Measurements from ENCODE around the gene DNAI1.

The DNAI1 gene

GRCh38 chr9:34521406-34522045 is 62.9 kb downstream of the DNAI1 start:
- H3K27ac ChIP-seq (replicated peaks; ENCODE audit: low read length), result no peak overlapping the region
- H2BK12ac ChIP-seq (ENCODE audit: low read length), result no peak overlapping the region
- H3K36me3 ChIP-seq (replicated peaks in 1 of 2; ENCODE audit: control insufficient read depth in 2 of 2, insufficient read depth in 2 of 2, low read length in 2 of 2), result no peaks in the 10 kb centered on the region
- DNase-seq (ENCODE audit: low spot score), result no peak
- peak overlapping the region; percentile 32 for H3K23ac ChIP-seq (ENCODE audit: low read depth, low read length, poor library complexity)
- no peak overlapping the region for H2AFZ ChIP-seq (ENCODE audit: low read length)
- peak overlapping the region; percentile 19 for H2BK5ac ChIP-seq (ENCODE audit: low read length)
- H3K9ac ChIP-seq (ENCODE audit: low read depth, low read length, poor library complexity), result peak overlapping the region; percentile 66
- no peak overlapping the region for H4K91ac ChIP-seq (ENCODE audit: low read depth, low read length, poor library complexity)
- WGBS, 2 donors (ENCODE audit: extremely low coverage in 2 of 2, insufficient read length in 2 of 2, insufficient replicate concordance in 1 of 2), result no CpG with 5 or more reads among the region's 11 CpGs
- no peaks in the 10 kb centered on the region for H3K79me1 ChIP-seq (ENCODE audit: low read depth, low read length)
- H2AK5ac ChIP-seq (ENCODE audit: low read depth, low read length), result peak overlapping the region; percentile 76
- H3K4me3 ChIP-seq (ENCODE audit: low read length in 2 of 2), result peak overlapping the region in 1 of 2 donors; percentile 57
- H3K18ac ChIP-seq (ENCODE audit: low read length), result no peak overlapping the region
- H3K4ac ChIP-seq (ENCODE audit: low read length), result no peak overlapping the region
- H2BK15ac ChIP-seq (ENCODE audit: low read length), result peak overlapping the region; percentile 42
- peaks cover 7 to 11% of the 10 kb centered on the region in 2 donors for H3K4me1 ChIP-seq (ENCODE audit: control insufficient read depth in 2 of 2, insufficient read depth in 1 of 2, low read depth in 1 of 2, low read length in 2 of 2)
- peak overlapping the region; percentile 96 for H3K4me2 ChIP-seq (ENCODE audit: insufficient read depth, low read length, poor library complexity, severe bottlenecking)
- no peaks in the 10 kb centered on the region for H3K9me3 ChIP-seq (replicated peaks in 1 of 2; ENCODE audit: control insufficient read depth in 2 of 2, insufficient read depth in 1 of 2, low read depth in 1 of 2, low read length in 2 of 2)
- no peak overlapping the region for H4K8ac ChIP-seq (ENCODE audit: low read depth, low read length)
- H3K14ac ChIP-seq (ENCODE audit: low read length), result peak overlapping the region; percentile 21
- peaks cover 0 to 16% (median 6%) of the 10 kb centered on the region in 3 experiments for H3K27me3 ChIP-seq (ENCODE audit: control insufficient read depth in 3 of 3, insufficient read depth in 3 of 3, low read depth in 1 of 3, low read length in 3 of 3)
- no peak overlapping the region for H2BK120ac ChIP-seq (ENCODE audit: low read depth, low read length)

GRCh38 chr9:34522091-34522887 is 63.7 kb downstream of the DNAI1 start:
- peak overlapping the region; percentile 57 to 82 for H3K4me3 ChIP-seq (ENCODE audit: low read length in 2 of 2)
- no peak overlapping the region for H2BK12ac ChIP-seq (ENCODE audit: low read length)
- H3K4me1 ChIP-seq (ENCODE audit: control insufficient read depth in 2 of 2, insufficient read depth in 1 of 2, low read depth in 1 of 2, low read length in 2 of 2), result peaks cover 7 to 11% of the 10 kb centered on the region in 2 donors
- peak overlapping the region; percentile 97 for H3K18ac ChIP-seq (ENCODE audit: low read length)
- H2AFZ ChIP-seq (ENCODE audit: low read length), result peak overlapping the region; percentile 98
- WGBS, 2 donors (ENCODE audit: extremely low coverage in 2 of 2, insufficient read length in 2 of 2, insufficient replicate concordance in 1 of 2), result no CpG with 5 or more reads among the region's 31 CpGs
- H4K91ac ChIP-seq (ENCODE audit: low read depth, low read length, poor library complexity), result no peak overlapping the region
- no peaks in the 10 kb centered on the region for H3K9me3 ChIP-seq (replicated peaks in 1 of 2; ENCODE audit: control insufficient read depth in 2 of 2, insufficient read depth in 1 of 2, low read depth in 1 of 2, low read length in 2 of 2)
- no peak overlapping the region for H3K27ac ChIP-seq (replicated peaks; ENCODE audit: low read length)
- peak overlapping the region; percentile 96 for H3K4me2 ChIP-seq (ENCODE audit: insufficient read depth, low read length, poor library complexity, severe bottlenecking)
- peak overlapping the region; percentile 82 for H3K9ac ChIP-seq (ENCODE audit: low read depth, low read length, poor library complexity)
- peak overlapping the region; percentile 32 for H3K23ac ChIP-seq (ENCODE audit: low read depth, low read length, poor library complexity)
- peak overlapping the region; percentile 1 for H2BK120ac ChIP-seq (ENCODE audit: low read depth, low read length)
- H3K4ac ChIP-seq (ENCODE audit: low read length), result no peak overlapping the region
- H3K79me1 ChIP-seq (ENCODE audit: low read depth, low read length), result no peaks in the 10 kb centered on the region
- no peak overlapping the region for H4K8ac ChIP-seq (ENCODE audit: low read depth, low read length)
- H2BK15ac ChIP-seq (ENCODE audit: low read length), result no peak overlapping the region
- H3K36me3 ChIP-seq (replicated peaks in 1 of 2; ENCODE audit: control insufficient read depth in 2 of 2, insufficient read depth in 2 of 2, low read length in 2 of 2), result no peaks in the 10 kb centered on the region
- H3K14ac ChIP-seq (ENCODE audit: low read length), result peak overlapping the region; percentile 67
- H3K27me3 ChIP-seq (ENCODE audit: control insufficient read depth in 3 of 3, insufficient read depth in 3 of 3, low read depth in 1 of 3, low read length in 3 of 3), result peaks cover 0 to 16% (median 6%) of the 10 kb centered on the region in 3 experiments
- peak overlapping the region; percentile 76 for H2AK5ac ChIP-seq (ENCODE audit: low read depth, low read length)
- peak overlapping the region; percentile 19 for H2BK5ac ChIP-seq (ENCODE audit: low read length)
- DNase-seq (ENCODE audit: low spot score), result no peak

- Histone ChIP-seq H3K27ac (replicated peaks; ENCODE audit: low read length) (no peak within 1 kb of the TSS), H2BK12ac (ENCODE audit: low read length) (peak within 1 kb of the TSS; percentile 64), H3K9ac (ENCODE audit: low read depth, low read length, poor library complexity) (peak within 1 kb of the TSS; percentile 82), H3K4me2 (ENCODE audit: insufficient read depth, low read length, poor library complexity, severe bottlenecking) (peak within 1 kb of the TSS; percentile 96), H3K9me3 (replicated peaks in 1 of 2; ENCODE audit: control insufficient read depth in 2 of 2, insufficient read depth in 1 of 2, low read depth in 1 of 2, low read length in 2 of 2) (no peaks in the 10 kb centered on the region), H3K14ac (ENCODE audit: low read length) (peak within 1 kb of the TSS; percentile 67), H3K27me3 (ENCODE audit: control insufficient read depth in 3 of 3, insufficient read depth in 3 of 3, low read depth in 1 of 3, low read length in 3 of 3) (peaks cover 0 to 16% (median 6%) of the 10 kb centered on the region in 3 experiments), H2AK5ac (ENCODE audit: low read depth, low read length) (peak within 1 kb of the TSS; percentile 76), H4K91ac (ENCODE audit: low read depth, low read length, poor library complexity) (no peak within 1 kb of the TSS), H2AFZ (ENCODE audit: low read length) (peak within 1 kb of the TSS; percentile 98), H3K79me1 (ENCODE audit: low read depth, low read length) (no peaks in the 10 kb centered on the region), H3K18ac (ENCODE audit: low read length) (peak within 1 kb of the TSS; percentile 97), H3K4me1 (ENCODE audit: control insufficient read depth in 2 of 2, insufficient read depth in 1 of 2, low read depth in 1 of 2, low read length in 2 of 2) (peaks cover 7 to 11% of the 10 kb centered on the region in 2 donors), H3K23ac (ENCODE audit: low read depth, low read length, poor library complexity) (peak within 1 kb of the TSS; percentile 32), H3K36me3 (replicated peaks in 1 of 2; ENCODE audit: control insufficient read depth in 2 of 2, insufficient read depth in 2 of 2, low read length in 2 of 2) (no peaks in the 10 kb centered on the region), H3K4me3 (ENCODE audit: low read length in 2 of 2) (peak within 1 kb of the TSS; percentile 57 to 82), H4K8ac (ENCODE audit: low read depth, low read length) (no peak within 1 kb of the TSS), H2BK5ac (ENCODE audit: low read length) (peak within 1 kb of the TSS; percentile 19), H3K4ac (ENCODE audit: low read length) (no peak within 1 kb of the TSS), H2BK120ac (ENCODE audit: low read depth, low read length) (peak within 1 kb of the TSS; percentile 1), H2BK15ac (ENCODE audit: low read length) (peak within 1 kb of the TSS; percentile 42)
- peak; percentile 93 for DNase-seq (ENCODE audit: low spot score)
- WGBS, 2 donors (ENCODE audit: extremely low coverage in 2 of 2, insufficient read length in 2 of 2, insufficient replicate concordance in 1 of 2), result no CpG with 5 or more reads among the region's 63 CpGs
Measured at GRCh38 chr9:34522971-34523797, 64.6 kb downstream of the DNAI1 start, which contains the start of gene ENHO. Gene ENHO, minus strand, starts transcription at chr9:34522990. Its CDS starts 1,295 bp downstream, at chr9:34521695.
